Tibial artery (tissue), 4 donors: ENCODE measurements around the gene CPEB4.

ENCODE experiments used
- DNase-seq, 2 donors: peaks; one replicate each; pipeline ENCODE4 v3.0.0-alpha.2; 2019
- H3K27ac ChIP-seq, 2 donors: fragments of 200-600 bp; sonication (generic) in 1 of 2; 1 replicate in 1 of 2; 2 replicates in 1 of 2; pipeline ENCODE4 v1.5.1; 2018 to 2019; ENCODE audit warnings: mild to moderate bottlenecking in 1 of 2
- H3K27me3 ChIP-seq, 2 donors: fragments of 200-600 bp; sonication (generic) in 1 of 2; one replicate each; pipeline versions ENCODE4 v1.5.1 to v1.6.0; 2016 to 2019
- H3K36me3 ChIP-seq, 3 donors: fragments of 200-600 bp; sonication (generic) in 2 of 3; one replicate each; pipeline ENCODE4 v1.5.1; 2016 to 2019; ENCODE audit warnings: mild to moderate bottlenecking in 2 of 3
- H3K4me1 ChIP-seq, 4 donors: fragments of 200-600 bp; sonication (generic) in 2 of 4; 1 replicate in 3 of 4; 2 replicates in 1 of 4; pipeline ENCODE4 v1.5.1; 2016 to 2019
- H3K4me3 ChIP-seq, 2 donors: fragments of 200-600 bp; sonication (generic) in 1 of 2; 1 replicate in 1 of 2; 2 replicates in 1 of 2; pipeline ENCODE4 v1.5.1; 2018 to 2019; ENCODE audit warnings: mild to moderate bottlenecking in 2 of 2
- H3K9me3 ChIP-seq, 3 donors: fragments of 200-600 bp; sonication (generic) in 1 of 3; one replicate each; pipeline ENCODE4 v1.5.1; 2016 to 2019
- intact Hi-C: fragments of 100-400 bp; cut with DNase I; formaldehyde crosslinking; loops from one replicate; pipeline ENCODE4 v1.15.0; 2023; ENCODE audit warnings: low total_unique reads
- TF ChIP-seq, protein P1 (sequence below), 2 experiments: fragments of 200-600 bp in 1 of 2; fragments of 450-650 bp in 1 of 2; IDR thresholded peaks; one replicate each; pipeline ENCODE4 v1.5.1; 2017 to 2019; ENCODE audit warnings: antibody characterized with exemption in 2 of 2, mild to moderate bottlenecking in 1 of 2, moderate library complexity in 1 of 2

The CPEB4 gene

GRCh38 chr5:173902334-173902733 is 14.2 kb downstream of the CPEB4 start:
- H3K27me3 ChIP-seq, result no peaks in the 10 kb centered on the region
- H3K4me1 ChIP-seq, result peaks cover 0 to 86% (median 26%) of the 10 kb centered on the region in 4 donors
- H3K36me3 ChIP-seq, result no peaks in the 10 kb centered on the region
- H3K9me3 ChIP-seq, result no peaks in the 10 kb centered on the region
- intact Hi-C loops, result no loop called here
- no peak overlapping the region for H3K4me3 ChIP-seq
- TF ChIP-seq, protein P1, sequence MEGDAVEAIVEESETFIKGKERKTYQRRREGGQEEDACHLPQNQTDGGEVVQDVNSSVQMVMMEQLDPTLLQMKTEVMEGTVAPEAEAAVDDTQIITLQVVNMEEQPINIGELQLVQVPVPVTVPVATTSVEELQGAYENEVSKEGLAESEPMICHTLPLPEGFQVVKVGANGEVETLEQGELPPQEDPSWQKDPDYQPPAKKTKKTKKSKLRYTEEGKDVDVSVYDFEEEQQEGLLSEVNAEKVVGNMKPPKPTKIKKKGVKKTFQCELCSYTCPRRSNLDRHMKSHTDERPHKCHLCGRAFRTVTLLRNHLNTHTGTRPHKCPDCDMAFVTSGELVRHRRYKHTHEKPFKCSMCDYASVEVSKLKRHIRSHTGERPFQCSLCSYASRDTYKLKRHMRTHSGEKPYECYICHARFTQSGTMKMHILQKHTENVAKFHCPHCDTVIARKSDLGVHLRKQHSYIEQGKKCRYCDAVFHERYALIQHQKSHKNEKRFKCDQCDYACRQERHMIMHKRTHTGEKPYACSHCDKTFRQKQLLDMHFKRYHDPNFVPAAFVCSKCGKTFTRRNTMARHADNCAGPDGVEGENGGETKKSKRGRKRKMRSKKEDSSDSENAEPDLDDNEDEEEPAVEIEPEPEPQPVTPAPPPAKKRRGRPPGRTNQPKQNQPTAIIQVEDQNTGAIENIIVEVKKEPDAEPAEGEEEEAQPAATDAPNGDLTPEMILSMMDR (IDR thresholded peaks at IDR 0.05), result no peak
- DNase-seq, result no peak
- H3K27ac ChIP-seq, result peak overlapping the region; percentile 54 to 67

DNA sequence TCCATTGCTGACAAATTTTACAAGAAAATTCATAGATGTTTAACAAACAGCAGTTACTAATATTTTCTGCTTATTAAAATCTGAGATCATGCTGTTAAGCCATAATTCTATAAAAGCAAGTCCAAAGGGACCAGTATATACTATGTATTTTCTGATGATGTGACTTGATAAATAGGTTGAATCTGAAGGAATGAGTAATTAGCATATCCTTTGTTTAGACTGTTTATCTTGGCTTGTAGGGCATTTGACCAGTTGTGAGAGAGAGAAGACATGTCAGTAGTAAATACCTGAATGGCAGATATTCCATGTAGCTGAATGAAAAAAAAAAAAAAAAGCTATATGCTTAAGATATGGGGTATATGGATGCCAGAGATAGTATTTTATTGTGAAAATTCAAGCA is 14.6 kb downstream of the CPEB4 start:
- no peak for DNase-seq
- Histone ChIP-seq H3K9me3 (no peaks in the 10 kb centered on the region), H3K36me3 (no peaks in the 10 kb centered on the region), H3K27me3 (no peaks in the 10 kb centered on the region), H3K4me3 (no peak overlapping the region), H3K4me1 (peaks cover 0 to 88% (median 28%) of the 10 kb centered on the region in 4 donors), H3K27ac (peak overlapping the region; percentile 54 to 67)
- TF ChIP-seq, protein P1 (IDR thresholded peaks at IDR 0.05), result no peak
- intact Hi-C loops, result no loop called here

DNA sequence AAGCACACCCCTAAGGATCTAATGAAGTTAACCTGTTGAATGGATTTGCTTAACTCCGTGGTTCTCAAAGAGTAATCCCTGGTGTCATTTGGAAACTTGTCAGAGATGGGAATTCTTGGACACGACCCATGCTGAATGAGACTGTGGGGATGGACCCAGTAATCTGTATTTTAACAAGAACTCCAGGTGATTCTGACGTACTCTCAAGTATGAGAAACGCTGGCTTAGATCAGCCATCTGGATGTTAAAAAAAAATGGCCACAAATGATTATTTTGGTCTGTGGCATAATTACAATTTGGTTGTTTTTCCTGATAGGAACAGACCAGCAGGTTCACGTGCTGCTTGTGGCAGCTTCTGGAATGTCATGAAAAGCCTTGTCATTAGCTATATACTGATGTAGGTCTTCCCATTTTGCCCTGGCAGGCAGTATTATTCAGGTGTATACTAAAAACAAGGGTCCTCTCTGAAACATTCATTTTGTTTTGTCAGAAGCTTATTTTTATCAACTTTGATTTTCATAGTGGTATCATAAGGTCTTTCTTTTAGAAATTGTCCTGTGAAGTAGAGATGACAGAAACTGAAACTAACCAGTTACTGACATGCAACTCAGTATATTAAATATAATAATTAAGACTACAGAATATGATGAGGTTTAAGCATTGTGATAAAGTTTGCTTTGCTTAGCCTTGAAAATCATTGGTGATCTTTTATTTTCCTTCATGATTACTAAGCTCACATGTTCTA is 15.4 kb downstream of the CPEB4 start:
- Histone ChIP-seq H3K36me3 (no peaks in the 10 kb centered on the region), H3K4me3 (no peak overlapping the region), H3K9me3 (no peaks in the 10 kb centered on the region), H3K4me1 (peaks cover 0 to 90% (median 35%) of the 10 kb centered on the region in 4 donors), H3K27me3 (no peaks in the 10 kb centered on the region), H3K27ac (peak overlapping the region; percentile 44 to 67)
- TF ChIP-seq, protein P1 (IDR thresholded peaks at IDR 0.05), result no peak
- intact Hi-C loops, result no loop called here
- DNase-seq, result no peak

GRCh38 chr5:173904151-173904550 is 16.0 kb downstream of the CPEB4 start:
- DNase-seq, result no peak
- intact Hi-C loops, result no loop called here
- Histone ChIP-seq H3K27me3 (no peaks in the 10 kb centered on the region), H3K27ac (peak overlapping the region; percentile 44 to 67), H3K4me1 (peaks cover 0 to 92% (median 37%) of the 10 kb centered on the region in 4 donors), H3K9me3 (no peaks in the 10 kb centered on the region), H3K4me3 (no peak overlapping the region), H3K36me3 (no peaks in the 10 kb centered on the region)
- TF ChIP-seq, protein P1 (IDR thresholded peaks at IDR 0.05), result no peak

DNA sequence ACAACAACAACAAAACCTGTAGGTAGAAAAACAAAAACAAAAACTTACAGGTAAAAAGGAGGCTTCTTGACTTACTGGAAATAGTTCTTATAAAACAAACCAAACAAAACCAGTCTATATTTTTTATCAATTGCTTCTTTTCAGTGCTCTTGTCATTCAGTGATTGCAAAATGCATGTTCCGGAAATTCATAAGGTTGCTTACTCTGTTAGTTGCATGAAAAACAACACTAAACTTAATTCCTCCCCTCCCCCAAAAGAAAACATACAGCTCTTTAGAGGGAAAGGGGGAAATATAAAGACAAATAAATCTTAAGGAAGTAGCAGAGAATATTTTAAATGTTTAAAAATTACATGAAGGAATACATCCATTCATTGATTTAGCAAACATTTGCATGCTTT is 19.1 kb downstream of the CPEB4 start:
- intact Hi-C loops, result no loop called here
- DNase-seq, result no peak
- peak overlapping the region in 1 of 2 donors; percentile 9 for H3K27ac ChIP-seq

More for the DNA sequence above, 19.1 kb downstream of the CPEB4 start:
- H3K4me1 ChIP-seq, result peaks cover 0 to 82% (median 33%) of the 10 kb centered on the region in 4 donors
- no peaks in the 10 kb centered on the region for H3K9me3 ChIP-seq
- no peak overlapping the region for H3K4me3 ChIP-seq
- TF ChIP-seq, protein P1 (IDR thresholded peaks at IDR 0.05), result no peak
- no peaks in the 10 kb centered on the region for H3K27me3 ChIP-seq
- peaks cover 0 to 8% (median 0%) of the 10 kb centered on the region in 3 donors for H3K36me3 ChIP-seq
